Measurements from ENCODE around the gene AKT2. TPM values are rescaled to one million over a fixed set of nuclear protein-coding genes. Genes with fewer than 3 reads are reported as not detected.

The AKT2 gene
- total and polyA plus RNA-seq, 12 donors = 56.7 to 147 (median 123) TPM

GRCh38 chr19:40283414-40284250, 1.5 kb downstream of the AKT2 start:
- no peaks in the 10 kb centered on the region for H3K27me3 ChIP-seq
- intact Hi-C loops (cut with DNase I) = loop anchor here in 1 of 10 donors (5.0 kb wide), 1 partner anchor 51 kb away; no protein-coding TSS in a partner anchor
- peak overlapping the region; percentile 83 to 99 (median 96) for H3K4me3 ChIP-seq
- H3K9me3 ChIP-seq = no peaks in the 10 kb centered on the region
- no peak for DNase-seq
- peaks cover 28 to 71% (median 65%) of the 10 kb centered on the region in 9 donors for H3K4me1 ChIP-seq
- 40 to 42% methylated on average over 12 of the region's 12 CpGs for WGBS, 2 donors
- peaks cover 0 to 11% (median 0%) of the 10 kb centered on the region in 9 donors for H3K36me3 ChIP-seq
- H3K27ac ChIP-seq = peak overlapping the region in 9 of 10 donors; percentile 92 to 100 (median 97)
- ATAC-seq = no peak
- TF ChIP-seq CTCF (IDR thresholded peaks at IDR 0.05) = no peak

GRCh38 chr19:40282920-40283319, 2.2 kb downstream of the AKT2 start:
- Histone ChIP-seq H3K36me3 (peaks cover 0 to 11% (median 0%) of the 10 kb centered on the region in 9 donors), H3K4me1 (peaks cover 34 to 78% (median 72%) of the 10 kb centered on the region in 9 donors), H3K27ac (peak overlapping the region in 9 of 10 donors; percentile 13 to 100 (median 97)), H3K4me3 (peak overlapping the region in 2 of 10 donors; percentile 83 to 99), H3K9me3 (no peaks in the 10 kb centered on the region), H3K27me3 (no peaks in the 10 kb centered on the region)
- ATAC-seq (no peak), DNase-seq (no peak)
- intact Hi-C loops (cut with DNase I) = loop anchor here in 1 of 10 donors (5.0 kb wide), 1 partner anchor 51 kb away; no protein-coding TSS in a partner anchor
- no peak for TF ChIP-seq CTCF (IDR thresholded peaks at IDR 0.05)
- WGBS, 2 donors = 74 to 75% methylated on average over 4 of the region's 4 CpGs

- H3K27ac ChIP-seq = peak overlapping the region in 9 of 10 donors; percentile 13 to 100 (median 92)
- WGBS, 2 donors = 83 to 90% methylated on average over 6 of the region's 6 CpGs
- no peak for TF ChIP-seq CTCF (IDR thresholded peaks at IDR 0.05)
- intact Hi-C loops (cut with DNase I) = loop anchor here in 1 of 10 donors (5.0 kb wide), 1 partner anchor 50 kb away; no protein-coding TSS in a partner anchor
- ATAC-seq (no peak), DNase-seq (no peak)
- no peak overlapping the region for H3K4me3 ChIP-seq
- H3K27me3 ChIP-seq = no peaks in the 10 kb centered on the region
- H3K36me3 ChIP-seq = peaks cover 0 to 11% (median 0%) of the 10 kb centered on the region in 9 donors
- peaks cover 34 to 84% (median 77%) of the 10 kb centered on the region in 9 donors for H3K4me1 ChIP-seq
- no peaks in the 10 kb centered on the region for H3K9me3 ChIP-seq
Measured at GRCh38 chr19:40282209-40282580, 3.0 kb downstream of the AKT2 start.

GRCh38 chr19:40281381-40282208, 3.5 kb downstream of the AKT2 start:
- H3K27me3 ChIP-seq = no peaks in the 10 kb centered on the region
- H3K27ac ChIP-seq = peak overlapping the region in 8 of 10 donors; percentile 64 to 97 (median 86)
- no peak overlapping the region for H3K4me3 ChIP-seq
- no peaks in the 10 kb centered on the region for H3K9me3 ChIP-seq
- no peak for DNase-seq
- TF ChIP-seq CTCF (IDR thresholded peaks at IDR 0.05) = no peak
- ATAC-seq = no peak
- peaks cover 34 to 88% (median 79%) of the 10 kb centered on the region in 9 donors for H3K4me1 ChIP-seq
- intact Hi-C loops (cut with DNase I) = loop anchor here in 1 of 10 donors (5.0 kb wide), 1 partner anchor 49 kb away; no protein-coding TSS in a partner anchor
- peaks cover 0 to 11% (median 0%) of the 10 kb centered on the region in 9 donors for H3K36me3 ChIP-seq
- 64 to 68% methylated on average over 14 of the region's 14 CpGs for WGBS, 2 donors

Data from heart right ventricle (tissue), 16 donors.